H4 (cell line): ENCODE measurements around the gene VWC2L. TPM values are rescaled to one million over a fixed set of nuclear protein-coding genes. Genes with fewer than 3 reads are reported as not detected.
A peak's percentile ranks its signal among the peaks of the same experiment; 100 is the strongest.

ENCODE experiments used
- DNase-seq: peaks from one replicate; pipeline ENCODE4 v3.0.0-alpha.2; 2015; ENCODE audit warnings: low spot score
- total RNA-seq: library from RNA; depleted of rRNA; stranded (reverse); fragments of >200 nt; shearing (Covaris generic); gene quantifications from 2 replicates; pipeline ENCODE4 v1.2.3, GENCODE V29; 2014; rRNA removed

The VWC2L gene
- not detected in 2 replicates for total RNA-seq

- DNase-seq: peak; percentile 59
Measured at GRCh38 chr2:214410918-214411554, at the start of gene VWC2L. VWC2L (plus strand) TSS chr2:214411054; CDS start chr2:214414194, 3,140 bp downstream.

- no peak for DNase-seq
Measured at GRCh38 chr2:214361116-214361515, 49.7 kb upstream of the VWC2L start.

- no peak for DNase-seq
Measured at GRCh38 chr2:214365549-214365948, 45.3 kb upstream of the VWC2L start.

DNA sequence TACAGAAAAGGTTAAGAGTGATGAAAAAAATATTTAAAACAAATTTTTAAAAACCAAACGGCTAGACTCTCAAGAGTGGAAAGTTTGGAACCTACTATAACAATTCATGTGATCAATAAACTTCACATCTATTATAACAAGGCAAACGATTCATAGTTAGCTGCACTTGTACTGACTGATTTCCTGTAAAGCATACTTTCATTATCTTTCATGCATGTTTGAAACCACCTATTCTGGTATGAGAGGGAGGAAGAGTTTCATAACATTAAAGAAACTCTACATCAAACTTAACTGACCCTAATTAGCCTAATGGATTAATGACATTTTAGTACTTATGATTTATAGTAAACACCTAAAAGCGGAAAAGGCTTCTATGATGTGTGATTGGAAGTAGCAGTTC is 43.7 kb upstream of the VWC2L start:
- DNase-seq: no peak

DNA sequence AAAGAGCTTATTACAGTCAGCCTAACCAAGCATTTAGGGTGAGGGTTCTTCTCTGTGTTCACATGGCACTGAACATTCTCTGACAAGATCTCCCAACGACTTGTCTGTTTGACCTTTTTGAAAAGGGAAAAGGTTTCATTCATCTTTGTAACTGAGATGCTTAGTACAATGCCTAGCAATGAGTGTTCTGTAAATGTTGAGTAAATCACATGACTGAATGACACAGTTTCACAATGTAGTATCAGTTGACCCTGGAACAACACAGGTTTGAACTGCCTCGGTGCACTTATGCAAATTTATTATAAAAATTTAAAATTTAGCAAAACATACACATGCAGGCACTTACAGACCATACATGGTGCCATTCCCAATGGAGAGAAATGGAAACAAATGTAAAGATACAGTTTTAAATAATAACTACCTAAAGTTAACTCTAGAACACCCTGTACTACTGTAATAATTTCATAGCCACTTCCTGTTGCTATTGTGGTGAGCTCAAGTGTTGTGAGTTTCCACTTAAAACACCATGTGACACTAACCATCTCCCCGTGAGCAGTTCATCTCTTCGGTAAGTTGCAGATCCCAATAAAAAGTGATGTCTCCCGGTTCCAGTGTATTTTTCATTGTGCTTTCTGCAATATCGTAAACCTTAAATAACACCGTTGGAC is 34.1 kb upstream of the VWC2L start:
- peak; percentile 39 for DNase-seq

DNA sequence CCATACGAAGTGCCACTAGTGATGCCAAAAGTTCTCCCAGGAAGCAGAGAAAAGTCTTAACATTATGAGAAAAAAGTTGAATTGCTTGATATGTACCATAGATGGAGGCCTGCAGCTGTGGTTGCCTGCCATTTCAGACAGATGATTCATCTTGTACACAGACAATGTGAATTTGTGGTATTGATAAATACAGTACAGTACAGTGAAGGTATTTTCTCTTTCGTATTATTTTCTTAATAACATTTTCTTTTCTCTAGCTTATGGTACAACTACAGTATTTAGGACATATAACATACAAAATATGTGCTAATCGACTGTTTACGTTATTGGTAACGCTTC is 33.6 kb upstream of the VWC2L start:
- DNase-seq: peak; percentile 14

DNA sequence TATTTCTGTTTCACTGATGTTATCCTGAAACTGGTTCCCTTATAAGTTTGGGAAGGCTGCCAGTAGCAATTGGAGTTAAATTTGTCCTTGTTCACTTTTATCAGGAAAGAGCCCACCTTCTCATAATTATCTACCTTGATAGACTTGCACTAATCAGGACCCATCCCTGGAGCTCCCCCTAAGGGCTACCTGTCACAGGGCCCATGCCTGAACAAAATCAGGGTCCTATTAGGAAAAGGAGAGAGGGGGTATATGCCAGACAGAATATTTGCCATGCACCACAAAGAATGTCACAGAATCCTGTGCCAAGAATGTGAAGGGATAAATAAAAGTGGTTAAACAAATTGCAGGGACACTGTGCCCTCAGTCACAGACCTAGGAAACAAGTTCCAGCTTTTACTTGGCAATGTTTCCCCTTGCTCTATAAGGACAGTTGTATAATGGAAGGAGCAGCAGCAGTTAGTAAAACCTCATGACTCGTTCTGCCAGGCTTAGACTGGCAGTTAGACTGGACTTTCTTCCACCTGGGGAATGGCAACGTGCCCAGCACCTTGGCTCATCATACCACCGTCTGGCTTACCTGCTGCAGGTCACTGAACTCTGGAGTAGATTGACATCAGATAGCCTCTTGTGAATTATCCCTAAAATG is 32.3 kb upstream of the VWC2L start:
- DNase-seq: peak; percentile 25

DNA sequence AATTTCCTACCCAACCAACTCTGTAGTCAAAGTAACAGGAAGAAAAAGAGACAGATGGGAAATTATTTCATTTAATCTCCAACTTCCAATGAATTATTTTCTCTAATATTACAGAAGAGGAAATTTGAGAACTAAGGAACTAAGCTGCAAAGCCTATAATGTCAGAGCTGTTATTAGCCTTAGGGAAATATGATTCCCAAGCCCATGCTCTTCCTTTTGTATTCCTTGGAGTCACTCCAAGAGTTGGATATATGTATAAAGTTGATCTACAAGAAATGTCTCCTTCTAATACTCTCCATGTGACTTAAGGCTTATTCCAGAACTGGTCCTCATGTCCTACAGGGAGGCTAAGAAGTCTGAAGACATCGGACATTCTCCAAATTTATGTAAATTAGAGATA is 31.6 kb upstream of the VWC2L start:
- no peak for DNase-seq

DNA sequence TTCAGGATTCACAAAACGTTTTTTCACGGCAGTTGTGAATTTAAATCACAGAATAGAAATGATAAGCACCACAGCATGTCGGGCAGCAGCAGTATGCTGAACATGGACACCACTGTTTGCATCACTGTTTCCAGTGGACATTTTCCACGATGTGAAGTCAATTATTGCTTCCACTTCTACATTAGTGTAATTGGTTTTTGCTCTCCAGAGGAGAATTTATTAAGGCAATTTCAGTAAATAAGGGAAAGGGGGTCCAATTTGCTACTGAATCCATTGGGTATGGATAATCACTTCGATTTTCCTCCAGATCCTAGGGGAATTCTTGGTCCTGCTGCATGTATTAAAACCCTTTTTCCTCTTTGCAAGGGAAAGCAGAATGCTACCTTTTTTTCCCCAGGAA is 30.2 kb upstream of the VWC2L start:
- no peak for DNase-seq

DNA sequence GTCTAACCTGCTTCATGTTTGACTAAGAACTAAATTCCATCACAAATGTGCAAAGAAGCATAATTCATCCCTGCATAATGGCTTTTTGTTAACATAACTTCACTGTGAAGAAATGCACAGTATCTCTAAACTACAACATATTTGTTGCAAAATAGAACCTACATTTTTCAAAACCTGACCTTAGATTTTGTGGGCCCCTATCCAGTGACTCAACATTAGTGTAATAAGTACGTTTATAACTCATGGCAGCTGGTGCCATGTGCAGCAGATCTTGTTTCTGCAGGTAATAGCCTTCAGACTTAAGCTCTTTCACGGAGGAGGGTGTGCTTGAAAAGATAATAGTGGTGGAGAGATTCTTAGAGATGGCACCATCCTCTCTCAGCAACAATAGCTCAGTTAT is 28.6 kb upstream of the VWC2L start:
- no peak for DNase-seq

DNA sequence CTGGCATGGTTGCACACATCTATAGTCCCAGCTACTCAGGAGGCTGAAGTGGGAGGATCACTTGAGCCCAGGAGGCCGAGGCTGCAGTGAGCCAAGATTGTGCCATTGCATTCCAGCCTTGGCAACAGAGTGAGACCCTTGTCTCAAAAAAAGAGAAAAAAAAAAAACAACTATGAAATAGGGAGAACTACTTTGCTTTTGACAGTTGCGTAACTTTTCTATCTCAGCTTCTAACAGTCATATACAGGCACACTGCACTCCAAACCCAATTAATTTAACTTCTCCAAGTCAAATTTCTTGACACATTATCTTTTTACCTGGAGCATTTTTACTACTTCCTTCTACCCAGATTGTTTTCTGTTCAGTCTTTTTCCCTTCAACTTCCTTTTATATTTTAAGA is 24.1 kb upstream of the VWC2L start:
- DNase-seq: no peak

DNA sequence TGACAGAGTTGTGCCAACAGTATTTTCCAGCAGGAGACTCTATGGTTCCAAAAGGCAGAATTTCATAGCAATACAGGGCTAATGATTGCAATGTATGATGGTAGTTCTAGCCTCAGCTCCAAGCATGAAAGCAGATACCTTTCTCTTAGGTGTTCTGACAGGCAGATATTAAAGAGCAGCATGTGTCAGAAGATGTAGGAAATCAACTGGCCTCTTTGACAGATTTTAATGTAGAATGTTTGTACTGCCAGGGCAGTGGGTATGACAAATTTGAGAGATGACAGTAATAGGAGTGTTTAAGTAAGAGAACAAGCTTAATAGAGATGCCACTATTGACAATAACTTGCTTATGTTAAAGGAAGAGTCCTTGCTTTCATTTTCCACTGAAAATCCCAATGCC is 21.5 kb upstream of the VWC2L start:
- no peak for DNase-seq

GRCh38 chr2:214393796-214394195 is 17.1 kb upstream of the VWC2L start:
- no peak for DNase-seq

GRCh38 chr2:214395040-214395439 is 15.8 kb upstream of the VWC2L start:
- DNase-seq: no peak

GRCh38 chr2:214401580-214401979 is 9.3 kb upstream of the VWC2L start:
- DNase-seq: no peak

GRCh38 chr2:214410128-214410775 is 602 bp upstream of the VWC2L start:
- DNase-seq: no peak

- no peak for DNase-seq
Measured at GRCh38 chr2:214412679-214413078, 1.8 kb downstream of the VWC2L start.

GRCh38 chr2:214436470-214436869 is 25.6 kb downstream of the VWC2L start:
- DNase-seq: no peak

DNA sequence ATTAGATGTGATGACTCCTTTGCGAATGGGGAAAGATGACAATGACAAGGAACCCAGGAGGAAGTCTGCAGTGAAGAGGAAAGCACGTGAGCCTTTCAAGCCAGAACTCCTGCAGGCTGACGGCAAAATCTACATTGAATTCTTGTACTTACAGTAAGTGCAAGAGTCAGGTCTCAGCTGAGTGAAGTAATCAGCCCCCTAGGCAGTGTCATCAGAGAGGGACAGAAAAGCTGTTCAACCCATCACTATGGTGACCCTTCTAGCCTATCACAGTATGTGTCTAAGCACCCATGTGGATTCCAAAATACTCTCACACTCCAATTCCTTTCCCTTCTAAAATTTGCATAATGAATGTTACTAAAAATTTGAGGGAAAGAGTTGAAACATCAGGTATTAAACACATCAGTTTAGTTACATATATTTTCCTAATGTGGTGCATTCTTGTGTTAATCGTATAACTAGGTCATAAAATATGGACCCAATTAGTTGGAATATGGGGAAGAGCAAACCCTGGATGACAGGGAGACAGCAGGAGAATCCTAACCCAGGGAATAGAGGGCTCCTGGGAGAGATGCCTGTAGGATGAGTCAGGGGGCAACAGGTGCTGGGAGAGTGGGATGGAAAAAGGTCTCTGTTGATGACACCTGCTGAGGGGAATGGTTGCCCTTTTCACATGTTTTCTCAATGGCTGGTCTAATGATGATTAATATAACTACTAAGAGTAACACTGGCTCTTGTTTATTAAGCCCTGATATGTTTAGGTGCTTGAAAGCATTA is 39.5 kb downstream of the VWC2L start:
- DNase-seq: no peak

DNA sequence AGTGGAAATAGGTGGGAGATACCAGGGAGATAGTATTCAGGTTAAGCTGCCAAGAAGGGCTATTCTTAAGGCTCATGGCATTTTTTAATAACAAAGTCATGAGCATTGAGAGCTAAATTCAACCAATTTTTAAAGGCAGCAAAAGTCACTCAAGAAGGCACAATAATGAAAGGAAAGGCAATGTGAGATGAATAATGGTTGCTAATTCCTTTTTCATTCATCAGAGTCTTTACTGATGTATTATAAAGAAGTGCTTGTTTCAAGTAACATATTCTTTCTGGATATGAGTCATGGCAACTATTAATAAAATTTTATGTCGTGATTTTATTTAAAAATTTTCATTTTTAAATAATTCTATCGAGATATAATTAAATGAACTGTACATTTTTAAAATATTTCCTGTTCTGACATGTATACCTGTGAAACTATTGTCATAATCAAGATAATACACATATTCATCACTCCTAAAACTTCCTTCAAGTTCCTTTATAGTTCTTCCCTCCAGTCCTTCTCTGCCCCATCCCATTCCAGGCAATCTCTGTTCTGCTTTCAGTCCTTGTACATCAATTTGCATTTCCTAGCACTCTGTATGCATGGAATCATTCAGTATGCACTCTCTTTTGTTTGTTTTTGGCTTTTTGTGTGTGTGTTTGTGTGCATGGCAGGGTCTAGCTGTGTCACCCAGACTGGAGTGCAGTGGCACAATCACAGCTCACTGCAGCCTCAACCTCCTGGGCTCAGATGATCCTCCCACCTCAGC is 40.8 kb downstream of the VWC2L start:
- DNase-seq: no peak
